Left ventricle myocardium inferior (tissue), 1 donor: Measurements from ENCODE around the gene RAD51B. TPM values are rescaled to one million over a fixed set of nuclear protein-coding genes. Genes with fewer than 3 reads are reported as not detected.
A peak's percentile ranks its signal among the peaks of the same experiment; 100 is the strongest.
"Not testable (repeated sequence)": the region's sequence is repeated elsewhere in the genome, so short reads cannot be mapped to it uniquely, and the experiment has no call there.

ENCODE experiments used
- DNase-seq: peaks from one replicate; pipeline ENCODE4 v3.0.0-alpha.2; 2020
- H3K27ac ChIP-seq: fragments of 200-600 bp; replicated peaks from 2 replicates; pipeline ENCODE4 v1.8.0; 2021
- H3K27me3 ChIP-seq: fragments of 200-600 bp; 2 replicates; pipeline ENCODE4 v1.8.0; 2021; ENCODE audit warnings: low read depth
- H3K36me3 ChIP-seq: fragments of 200-600 bp; 2 replicates; pipeline ENCODE4 v1.8.0; 2021
- H3K4me1 ChIP-seq: fragments of 200-600 bp; 2 replicates; pipeline ENCODE4 v1.8.0; 2021
- H3K4me3 ChIP-seq: fragments of 200-600 bp; 2 replicates; pipeline ENCODE4 v1.8.0; 2021; ENCODE audit warnings: mild to moderate bottlenecking, moderate library complexity
- H3K9me3 ChIP-seq: fragments of 200-600 bp; replicated peaks from 2 replicates; pipeline ENCODE4 v1.8.0; 2021
- CTCF ChIP-seq: fragments of 200-600 bp; IDR thresholded peaks from 2 replicates; pipeline ENCODE4 v1.8.0; 2021; ENCODE audit warnings: antibody characterized with exemption, mild to moderate bottlenecking, borderline replicate concordance
- intact Hi-C: fragments of 100-400 bp; cut with micrococcal nuclease; formaldehyde crosslinking; loops from one replicate; pipeline ENCODE4 v1.11.0; 2022
- total RNA-seq: library from RNA; stranded (reverse); fragmentation: NEBNext Ultra II Directional; extraction: Animal tissue kit (Norgen Biotek cat#: 25700); gene quantifications from one replicate; pipeline ENCODE4 v1.2.1, GENCODE V29; 2021
- donor health status: DM: no; HTN: yes; CAD: no; lungs with severe emphysema.

RAD51B gene
- total RNA-seq, 1 donor from 2014 or later = 2.4 TPM

GRCh38 chr14:68097727-68098126, 278.1 kb downstream of the RAD51B start:
- peaks cover 28% of the 10 kb centered on the region for H3K27me3 ChIP-seq
- H3K4me1 ChIP-seq = no peaks in the 10 kb centered on the region
- DNase-seq = no peak
- H3K9me3 ChIP-seq = peaks cover 24% of the 10 kb centered on the region
- H3K4me3 ChIP-seq = no peak overlapping the region
- intact Hi-C loops = no loop called here
- TF ChIP-seq CTCF = no peak
- no peak overlapping the region for H3K27ac ChIP-seq
- H3K36me3 ChIP-seq = peaks cover 7% of the 10 kb centered on the region

- peaks cover 28% of the 10 kb centered on the region for H3K27me3 ChIP-seq
- peaks cover 7% of the 10 kb centered on the region for H3K36me3 ChIP-seq
- DNase-seq = no peak
- no peak overlapping the region for H3K27ac ChIP-seq
- peaks cover 25% of the 10 kb centered on the region for H3K9me3 ChIP-seq
- H3K4me1 ChIP-seq = peaks cover 2% of the 10 kb centered on the region
- no peak overlapping the region for H3K4me3 ChIP-seq
- no peak for TF ChIP-seq CTCF
- intact Hi-C loops = no loop called here
These were observed 279.3 kb downstream of the RAD51B start for GRCh38 chr14:68098834-68099233.

DNA sequence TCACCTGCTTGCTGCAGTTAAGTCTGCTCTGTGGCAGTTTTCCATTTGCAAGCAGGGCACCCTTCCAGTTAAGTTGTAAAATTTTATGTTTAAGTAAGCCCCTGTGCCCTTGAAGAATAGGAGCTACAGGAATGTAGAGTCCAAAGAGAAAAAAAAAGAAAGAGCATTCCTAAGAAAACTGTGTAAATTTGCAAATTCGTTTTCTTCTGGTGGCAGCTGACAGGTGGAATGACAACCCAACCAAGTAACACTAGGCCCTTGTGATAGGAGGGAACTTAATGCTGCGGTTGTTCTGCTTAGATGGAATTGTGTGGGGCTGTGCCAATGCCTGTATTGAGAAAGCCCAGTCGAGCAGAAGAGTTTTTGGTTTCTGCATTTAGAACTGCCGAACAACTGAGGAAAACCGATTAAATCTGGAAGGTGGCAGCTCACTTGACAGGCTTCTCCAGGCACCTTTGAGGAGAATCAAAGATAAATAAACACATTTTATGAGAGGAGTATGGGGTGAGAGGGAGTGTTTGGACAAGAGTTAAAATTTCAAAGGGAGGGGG, 280.0 kb downstream of the RAD51B start:
- H3K4me1 ChIP-seq = peaks cover 10% of the 10 kb centered on the region
- H3K9me3 ChIP-seq = peaks cover 25% of the 10 kb centered on the region
- intact Hi-C loops = no loop called here
- no peak for TF ChIP-seq CTCF
- H3K27me3 ChIP-seq = peaks cover 28% of the 10 kb centered on the region
- DNase-seq = no peak
- peaks cover 7% of the 10 kb centered on the region for H3K36me3 ChIP-seq
- no peak overlapping the region for H3K4me3 ChIP-seq
- no peak overlapping the region for H3K27ac ChIP-seq

GRCh38 chr14:68101715-68102301, 282.2 kb downstream of the RAD51B start:
- H3K4me3 ChIP-seq, intact Hi-C loops, DNase-seq, H3K27ac ChIP-seq, H3K36me3 ChIP-seq: not testable (repeated sequence)
- H3K27me3 ChIP-seq = peaks cover 33% of the 10 kb centered on the region
- H3K4me1 ChIP-seq = peaks cover 18% of the 10 kb centered on the region
- H3K9me3 ChIP-seq = peaks cover 25% of the 10 kb centered on the region

GRCh38 chr14:68103853-68104252, 284.3 kb downstream of the RAD51B start:
- Histone ChIP-seq H3K27me3 (peaks cover 19% of the 10 kb centered on the region), H3K4me1 (peaks cover 18% of the 10 kb centered on the region), H3K4me3 (no peak overlapping the region), H3K9me3 (peaks cover 25% of the 10 kb centered on the region), H3K27ac (no peak overlapping the region), H3K36me3 (peaks cover 7% of the 10 kb centered on the region)
- intact Hi-C loops = no loop called here
- no peak for DNase-seq
- no peak for TF ChIP-seq CTCF

DNA sequence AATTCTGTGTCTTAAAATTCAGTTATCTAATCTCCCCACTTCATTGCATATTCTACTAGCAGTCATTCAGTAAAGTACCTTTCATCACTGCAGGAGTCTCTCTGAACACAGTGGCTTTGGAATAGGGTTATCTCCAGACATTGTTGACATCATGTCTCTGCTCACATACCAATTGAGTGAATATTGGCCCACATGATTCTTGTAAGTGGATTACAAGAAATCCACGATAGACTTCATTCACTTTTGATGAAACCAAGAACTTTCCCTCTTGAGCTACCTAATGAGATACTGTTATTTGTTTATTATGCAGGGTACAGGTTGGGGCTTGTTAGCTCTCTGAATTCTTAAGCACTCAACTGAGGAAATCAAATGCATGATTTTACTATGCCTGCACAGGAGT, 284.9 kb downstream of the RAD51B start:
- peaks cover 7% of the 10 kb centered on the region for H3K36me3 ChIP-seq
- intact Hi-C loops = no loop called here
- H3K4me3 ChIP-seq = no peak overlapping the region
- H3K9me3 ChIP-seq = peaks cover 25% of the 10 kb centered on the region
- H3K27ac ChIP-seq = peak overlapping the region; percentile 5
- TF ChIP-seq CTCF = no peak
- H3K27me3 ChIP-seq = peaks cover 16% of the 10 kb centered on the region
- no peak for DNase-seq
- peaks cover 18% of the 10 kb centered on the region for H3K4me1 ChIP-seq
